ENCODE results near the gene PDIA5. TPM values are rescaled to one million over a fixed set of nuclear protein-coding genes. Genes with fewer than 3 reads are reported as not detected.

The PDIA5 gene
- total and polyA plus RNA-seq, 4 donors, result 15.5 to 38.6 (median 30.7) TPM

DNA sequence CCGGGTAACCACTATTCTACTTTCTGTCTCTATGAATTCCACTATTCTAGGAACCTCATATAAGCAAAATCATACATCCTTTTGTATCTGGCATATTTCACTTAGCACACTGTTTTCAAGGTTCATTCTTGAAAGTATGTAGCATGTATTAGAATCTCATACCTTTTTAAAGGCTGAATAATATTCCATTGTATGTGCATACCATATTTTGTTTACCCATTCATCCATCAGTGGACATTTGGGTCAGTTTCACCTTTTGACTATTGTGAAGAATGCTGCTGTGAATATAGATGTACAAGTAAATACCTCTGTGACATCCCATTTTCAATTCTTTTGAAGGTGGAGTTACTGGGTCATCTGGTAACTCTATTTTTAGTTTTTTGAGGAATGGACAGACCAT lies 98.3 kb downstream of the PDIA5 start:
- H3K4me1 ChIP-seq (ENCODE audit: control insufficient read depth in 5 of 5, insufficient read depth in 5 of 5, low read length in 5 of 5), result peaks cover 0 to 4% (median 0%) of the 10 kb centered on the region in 5 donors
- 96 to 98% methylated on average over 1 of the region's 1 CpG for WGBS, 2 donors
- no peak overlapping the region for H3K27ac ChIP-seq (ENCODE audit: low read depth in 1 of 2, low read length in 1 of 2)
- peaks cover 0 to 31% (median 3%) of the 10 kb centered on the region in 4 donors for H3K36me3 ChIP-seq (ENCODE audit: control insufficient read depth in 4 of 4, insufficient read depth in 4 of 4, low read length in 4 of 4)
- TF ChIP-seq, protein P1, sequence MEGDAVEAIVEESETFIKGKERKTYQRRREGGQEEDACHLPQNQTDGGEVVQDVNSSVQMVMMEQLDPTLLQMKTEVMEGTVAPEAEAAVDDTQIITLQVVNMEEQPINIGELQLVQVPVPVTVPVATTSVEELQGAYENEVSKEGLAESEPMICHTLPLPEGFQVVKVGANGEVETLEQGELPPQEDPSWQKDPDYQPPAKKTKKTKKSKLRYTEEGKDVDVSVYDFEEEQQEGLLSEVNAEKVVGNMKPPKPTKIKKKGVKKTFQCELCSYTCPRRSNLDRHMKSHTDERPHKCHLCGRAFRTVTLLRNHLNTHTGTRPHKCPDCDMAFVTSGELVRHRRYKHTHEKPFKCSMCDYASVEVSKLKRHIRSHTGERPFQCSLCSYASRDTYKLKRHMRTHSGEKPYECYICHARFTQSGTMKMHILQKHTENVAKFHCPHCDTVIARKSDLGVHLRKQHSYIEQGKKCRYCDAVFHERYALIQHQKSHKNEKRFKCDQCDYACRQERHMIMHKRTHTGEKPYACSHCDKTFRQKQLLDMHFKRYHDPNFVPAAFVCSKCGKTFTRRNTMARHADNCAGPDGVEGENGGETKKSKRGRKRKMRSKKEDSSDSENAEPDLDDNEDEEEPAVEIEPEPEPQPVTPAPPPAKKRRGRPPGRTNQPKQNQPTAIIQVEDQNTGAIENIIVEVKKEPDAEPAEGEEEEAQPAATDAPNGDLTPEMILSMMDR (IDR thresholded peaks at IDR 0.05; ENCODE audit: control extremely low read depth, extremely low read depth), result no peak
- ATAC-seq (ENCODE audit: insufficient read depth, low FRiP score) (no peak), DNase-seq (no peak)
- no peak overlapping the region for H3K4me3 ChIP-seq
- H3K9me3 ChIP-seq (ENCODE audit: control insufficient read depth in 4 of 4, insufficient read depth in 3 of 4, low read length in 3 of 4), result no peaks in the 10 kb centered on the region
- no peaks in the 10 kb centered on the region for H3K27me3 ChIP-seq (ENCODE audit: control insufficient read depth in 3 of 3, insufficient read depth in 3 of 3, low read length in 2 of 3)
- H3K9ac ChIP-seq (ENCODE audit: insufficient read depth in 1 of 2, low read length in 2 of 2), result no peak overlapping the region

DNA sequence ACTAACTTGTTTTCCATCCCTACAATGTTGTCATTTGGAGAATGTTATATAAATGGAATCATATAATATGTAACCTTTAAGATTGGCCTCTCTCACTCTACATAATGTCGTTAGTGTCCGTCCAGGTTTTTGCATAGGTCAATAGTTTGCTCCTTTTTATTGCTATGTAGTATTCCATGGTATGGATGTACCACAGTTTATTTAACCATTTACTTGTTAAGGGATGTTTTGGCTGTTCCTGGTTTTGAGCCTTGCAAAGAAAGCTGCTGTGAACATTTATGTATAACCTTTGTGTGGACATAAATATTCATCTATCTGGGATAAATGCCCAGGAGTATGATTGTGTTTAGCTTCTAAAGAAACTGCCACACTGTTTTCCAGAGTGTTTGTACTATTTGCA lies 100.9 kb downstream of the PDIA5 start:
- Histone ChIP-seq H3K36me3 (ENCODE audit: control insufficient read depth in 4 of 4, insufficient read depth in 4 of 4, low read length in 4 of 4) (peaks cover 0 to 18% (median 3%) of the 10 kb centered on the region in 4 donors), H3K4me3 (no peak overlapping the region), H3K4me1 (ENCODE audit: control insufficient read depth in 5 of 5, insufficient read depth in 5 of 5, low read length in 5 of 5) (peaks cover 0 to 4% (median 0%) of the 10 kb centered on the region in 5 donors), H3K27me3 (ENCODE audit: control insufficient read depth in 3 of 3, insufficient read depth in 3 of 3, low read length in 2 of 3) (no peaks in the 10 kb centered on the region), H3K9me3 (ENCODE audit: control insufficient read depth in 4 of 4, insufficient read depth in 3 of 4, low read length in 3 of 4) (no peaks in the 10 kb centered on the region), H3K9ac (ENCODE audit: insufficient read depth in 1 of 2, low read length in 2 of 2) (no peak overlapping the region), H3K27ac (ENCODE audit: low read depth in 1 of 2, low read length in 1 of 2) (no peak overlapping the region)
- 99% methylated on average over 2 of the region's 2 CpGs for WGBS, 2 donors
- DNase-seq (no peak), ATAC-seq (ENCODE audit: insufficient read depth, low FRiP score) (no peak)
- TF ChIP-seq, protein P1 (IDR thresholded peaks at IDR 0.05; ENCODE audit: control extremely low read depth, extremely low read depth), result no peak

DNA sequence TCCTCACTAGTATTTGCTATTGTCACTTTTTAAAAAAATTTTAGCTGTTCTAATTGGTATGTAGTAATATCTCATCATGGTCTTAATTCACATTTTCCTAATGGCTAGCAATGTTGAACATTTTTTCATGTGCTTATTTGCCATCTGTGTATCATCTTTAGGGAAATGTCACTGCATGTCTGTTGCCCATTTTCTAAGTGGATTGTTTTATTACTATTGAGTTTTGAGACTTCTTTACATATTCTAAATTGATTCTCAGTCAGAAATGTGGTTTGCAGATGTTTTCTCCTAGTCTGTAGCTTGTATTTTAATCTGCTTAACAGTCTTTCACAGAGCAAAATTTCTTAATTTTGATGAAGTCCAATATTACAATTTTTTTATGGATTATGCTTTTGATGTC lies 101.3 kb downstream of the PDIA5 start:
- H3K27ac ChIP-seq (ENCODE audit: low read depth in 1 of 2, low read length in 1 of 2), result no peak overlapping the region
- peaks cover 0 to 4% (median 0%) of the 10 kb centered on the region in 5 donors for H3K4me1 ChIP-seq (ENCODE audit: control insufficient read depth in 5 of 5, insufficient read depth in 5 of 5, low read length in 5 of 5)
- no peaks in the 10 kb centered on the region for H3K27me3 ChIP-seq (ENCODE audit: control insufficient read depth in 3 of 3, insufficient read depth in 3 of 3, low read length in 2 of 3)
- TF ChIP-seq, protein P1 (IDR thresholded peaks at IDR 0.05; ENCODE audit: control extremely low read depth, extremely low read depth), result no peak
- no peaks in the 10 kb centered on the region for H3K9me3 ChIP-seq (ENCODE audit: control insufficient read depth in 4 of 4, insufficient read depth in 3 of 4, low read length in 3 of 4)
- no peak overlapping the region for H3K9ac ChIP-seq (ENCODE audit: insufficient read depth in 1 of 2, low read length in 2 of 2)
- no peak for ATAC-seq (ENCODE audit: insufficient read depth, low FRiP score)
- DNase-seq, result no peak
- no peak overlapping the region for H3K4me3 ChIP-seq
- H3K36me3 ChIP-seq (ENCODE audit: control insufficient read depth in 4 of 4, insufficient read depth in 4 of 4, low read length in 4 of 4), result peaks cover 0 to 13% (median 3%) of the 10 kb centered on the region in 4 donors

DNA sequence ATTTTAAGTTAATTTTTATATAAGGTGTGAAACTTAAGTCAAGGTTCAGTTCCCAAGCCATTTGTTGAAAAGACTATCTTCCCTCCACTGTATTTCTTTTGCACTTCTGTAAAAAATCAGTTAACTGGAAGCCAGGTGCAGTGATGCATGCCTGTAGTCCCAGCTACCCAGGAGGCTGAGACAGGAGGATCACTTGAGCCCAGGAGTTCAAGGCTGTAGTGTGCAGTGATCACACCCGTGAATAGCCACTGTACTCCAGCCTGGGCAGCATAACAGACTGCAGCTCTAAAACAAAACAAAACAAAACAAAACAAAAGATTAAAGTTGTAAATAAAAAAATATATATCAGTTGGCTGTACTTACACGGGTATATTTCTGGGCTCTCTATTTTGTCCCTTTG lies 101.8 kb downstream of the PDIA5 start:
- 83 to 86% methylated on average over 2 of the region's 2 CpGs for WGBS, 2 donors
- DNase-seq (no peak), ATAC-seq (ENCODE audit: insufficient read depth, low FRiP score) (no peak)
- TF ChIP-seq, protein P1 (IDR thresholded peaks at IDR 0.05; ENCODE audit: control extremely low read depth, extremely low read depth), result no peak
- H3K27me3 ChIP-seq (ENCODE audit: control insufficient read depth in 3 of 3, insufficient read depth in 3 of 3, low read length in 2 of 3), result no peaks in the 10 kb centered on the region
- H3K4me1 ChIP-seq (ENCODE audit: control insufficient read depth in 5 of 5, insufficient read depth in 5 of 5, low read length in 5 of 5), result peaks cover 0 to 4% (median 0%) of the 10 kb centered on the region in 5 donors
- peaks cover 0 to 11% (median 3%) of the 10 kb centered on the region in 4 donors for H3K36me3 ChIP-seq (ENCODE audit: control insufficient read depth in 4 of 4, insufficient read depth in 4 of 4, low read length in 4 of 4)
- no peaks in the 10 kb centered on the region for H3K9me3 ChIP-seq (ENCODE audit: control insufficient read depth in 4 of 4, insufficient read depth in 3 of 4, low read length in 3 of 4)
- H3K27ac ChIP-seq (ENCODE audit: low read depth in 1 of 2, low read length in 1 of 2), result no peak overlapping the region
- no peak overlapping the region for H3K4me3 ChIP-seq
- no peak overlapping the region for H3K9ac ChIP-seq (ENCODE audit: insufficient read depth in 1 of 2, low read length in 2 of 2)

Measured in lung (tissue), 12 donors.